WTC11 (cell line): Measurements from ENCODE around the gene GJD2. TPM values are rescaled to one million over a fixed set of nuclear protein-coding genes. Genes with fewer than 3 reads are reported as not detected.

Experiments used
- ATAC-seq: fragments of 200-7000 bp; cut with Tn5 transposase; 2 replicates; pipeline ENCODE4 v1.10.0; 2021; ENCODE audit warnings: mild to moderate bottlenecking, moderate library complexity
- CTCF ChIA-PET: fragments of 300-600 bp; sonication (Branson Sonifier 250); formaldehyde crosslinking; loops from one replicate; lab custom pipeline; 2021; ENCODE audit warnings: antibody characterized with exemption; lab: Charles Lee
- POLR2A ChIA-PET: fragments of 350-600 bp; sonication (Branson Sonifier 250); formaldehyde crosslinking; loops from one replicate; lab custom pipeline; 2021; ENCODE audit warnings: antibody characterized with exemption; lab: Charles Lee
- DNase-seq: peaks from one replicate; pipeline ENCODE4 v3.0.0; 2021; ENCODE audit warnings: low spot score
- H3K27ac Mint-ChIP-seq: 2 replicates; pipeline ENCODE4 v1.8.0; 2021; ENCODE audit warnings: mixed read lengths
- H3K27me3 Mint-ChIP-seq: 2 replicates; pipeline ENCODE4 v1.8.0; 2021; ENCODE audit warnings: low read depth, mild to moderate bottlenecking, moderate library complexity, mixed read lengths
- H3K36me3 Mint-ChIP-seq: 2 replicates; pipeline ENCODE4 v1.8.0; 2021; ENCODE audit warnings: mixed read lengths
- H3K4me1 Mint-ChIP-seq: 2 replicates; pipeline ENCODE4 v1.8.0; 2022; ENCODE audit warnings: mixed read lengths
- H3K4me3 Mint-ChIP-seq: 2 replicates; pipeline ENCODE4 v1.8.0; 2021; ENCODE audit warnings: mild to moderate bottlenecking, moderate library complexity, mixed read lengths
- H3K9me3 Mint-ChIP-seq: 2 replicates; pipeline ENCODE4 v1.8.0; 2021; ENCODE audit warnings: mixed read lengths
- AFF4 ChIP-seq: sonication (generic); formaldehyde crosslinking; IDR thresholded peaks from 2 replicates; pipeline ENCODE4 v1.8.1; 2023; ENCODE audit warnings: mild to moderate bottlenecking, missing genetic modification reagents, borderline replicate concordance
- CREB1 ChIP-seq: sonication (generic); formaldehyde crosslinking; IDR thresholded peaks from 2 replicates; pipeline ENCODE4 v1.8.0; 2023; ENCODE audit warnings: mild to moderate bottlenecking, missing genetic modification reagents
- FOXK1 ChIP-seq: sonication (generic); formaldehyde crosslinking; IDR thresholded peaks from 2 replicates; pipeline ENCODE4 v1.8.0; 2022; ENCODE audit warnings: mild to moderate bottlenecking, moderate library complexity, missing genetic modification reagents
- FOXP4 ChIP-seq: sonication (generic); formaldehyde crosslinking; IDR thresholded peaks from 2 replicates; pipeline ENCODE4 v1.8.0; 2022; ENCODE audit warnings: mild to moderate bottlenecking, missing genetic modification reagents
- MXD4 ChIP-seq: fragments of 250-450 bp; sonication (Bioruptor Pico); IDR thresholded peaks from 2 replicates; pipeline ENCODE4 v1.8.0; 2021; ENCODE audit warnings: mild to moderate bottlenecking, moderate library complexity, borderline replicate concordance
- NFE2L1 ChIP-seq: sonication (generic); formaldehyde crosslinking; IDR thresholded peaks from 2 replicates; pipeline ENCODE4 v1.8.1; 2023; ENCODE audit warnings: missing genetic modification reagents
- NR1H2 ChIP-seq: sonication (generic); formaldehyde crosslinking; IDR thresholded peaks from 2 replicates; pipeline ENCODE4 v1.9.0; 2021; ENCODE audit warnings: mild to moderate bottlenecking, moderate library complexity, missing genetic modification reagents
- NR2C2 ChIP-seq: sonication (generic); formaldehyde crosslinking; IDR thresholded peaks from 2 replicates; pipeline ENCODE4 v1.8.0; 2022; ENCODE audit warnings: mild to moderate bottlenecking, missing genetic modification reagents
- OVOL2 ChIP-seq: fragments of 250-450 bp; sonication (Bioruptor Pico); IDR thresholded peaks from 2 replicates; pipeline ENCODE4 v1.9.0; 2021; ENCODE audit warnings: mild to moderate bottlenecking, borderline replicate concordance
- TP53 ChIP-seq: sonication (generic); formaldehyde crosslinking; IDR thresholded peaks from 2 replicates; pipeline ENCODE4 v1.8.1; 2023; ENCODE audit warnings: mild to moderate bottlenecking, missing genetic modification reagents
- USF1 ChIP-seq: sonication (generic); formaldehyde crosslinking; IDR thresholded peaks from 2 replicates; pipeline ENCODE4 v1.8.0; 2022; ENCODE audit warnings: mild to moderate bottlenecking, missing genetic modification reagents
- ZNF263 ChIP-seq: sonication (generic); formaldehyde crosslinking; IDR thresholded peaks from 2 replicates; pipeline ENCODE4 v1.8.1; 2022; ENCODE audit warnings: low read depth, mild to moderate bottlenecking, moderate library complexity, missing genetic modification reagents
- ZNF423 ChIP-seq: fragments of 250-450 bp; sonication (Bioruptor Pico); IDR thresholded peaks from 2 replicates; pipeline ENCODE4 v2.1.2; 2022; ENCODE audit warnings: mild to moderate bottlenecking, moderate library complexity
- ZSCAN18 ChIP-seq: fragments of 250-450 bp; sonication (Bioruptor Pico); IDR thresholded peaks from 2 replicates; pipeline ENCODE4 v2.1.2; 2022; ENCODE audit warnings: mild to moderate bottlenecking, moderate library complexity
- total RNA-seq: library from RNA; stranded (reverse); gene quantifications from 3 replicates; pipeline ENCODE4 v1.2.3, GENCODE V29; 2021
- TF ChIP-seq, protein P1 (sequence below): sonication (generic); formaldehyde crosslinking; IDR thresholded peaks from 2 replicates; pipeline ENCODE4 v1.8.0; 2022; ENCODE audit warnings: mild to moderate bottlenecking, missing genetic modification reagents
- TF ChIP-seq, protein P2 (sequence below): sonication (generic); formaldehyde crosslinking; IDR thresholded peaks from 2 replicates; pipeline ENCODE4 v1.8.0; 2023; ENCODE audit warnings: missing genetic modification reagents
- TF ChIP-seq, protein P3 (sequence below): fragments of 250-450 bp; sonication (Bioruptor Pico); IDR thresholded peaks from 2 replicates; pipeline ENCODE4 v1.9.0; 2021; ENCODE audit warnings: mild to moderate bottlenecking
- TF ChIP-seq, protein P4 (sequence below): sonication (generic); formaldehyde crosslinking; IDR thresholded peaks from 2 replicates; pipeline ENCODE4 v1.8.1; 2023; ENCODE audit warnings: mild to moderate bottlenecking, missing genetic modification reagents

GJD2 gene
- total RNA-seq, 1 experiment from 2014 or later = 0.22 TPM

GRCh38 chr15:34713635-34714034 lies 41.2 kb downstream of the GJD2 start:
- H3K36me3 Mint-ChIP-seq = no peaks in the 10 kb centered on the region
- H3K27ac Mint-ChIP-seq = no peak overlapping the region
- H3K4me1 Mint-ChIP-seq = peaks cover 1% of the 10 kb centered on the region
- ATAC-seq (no peak), DNase-seq (no peak)
- no peaks in the 10 kb centered on the region for H3K9me3 Mint-ChIP-seq
- TF ChIP-seq AFF4 (CRISPR knock-in tag) = no peak
- TF ChIP-seq, protein P1, sequence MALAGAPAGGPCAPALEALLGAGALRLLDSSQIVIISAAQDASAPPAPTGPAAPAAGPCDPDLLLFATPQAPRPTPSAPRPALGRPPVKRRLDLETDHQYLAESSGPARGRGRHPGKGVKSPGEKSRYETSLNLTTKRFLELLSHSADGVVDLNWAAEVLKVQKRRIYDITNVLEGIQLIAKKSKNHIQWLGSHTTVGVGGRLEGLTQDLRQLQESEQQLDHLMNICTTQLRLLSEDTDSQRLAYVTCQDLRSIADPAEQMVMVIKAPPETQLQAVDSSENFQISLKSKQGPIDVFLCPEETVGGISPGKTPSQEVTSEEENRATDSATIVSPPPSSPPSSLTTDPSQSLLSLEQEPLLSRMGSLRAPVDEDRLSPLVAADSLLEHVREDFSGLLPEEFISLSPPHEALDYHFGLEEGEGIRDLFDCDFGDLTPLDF = no peak
- no peak for TF ChIP-seq TP53
- TF ChIP-seq, protein P2, sequence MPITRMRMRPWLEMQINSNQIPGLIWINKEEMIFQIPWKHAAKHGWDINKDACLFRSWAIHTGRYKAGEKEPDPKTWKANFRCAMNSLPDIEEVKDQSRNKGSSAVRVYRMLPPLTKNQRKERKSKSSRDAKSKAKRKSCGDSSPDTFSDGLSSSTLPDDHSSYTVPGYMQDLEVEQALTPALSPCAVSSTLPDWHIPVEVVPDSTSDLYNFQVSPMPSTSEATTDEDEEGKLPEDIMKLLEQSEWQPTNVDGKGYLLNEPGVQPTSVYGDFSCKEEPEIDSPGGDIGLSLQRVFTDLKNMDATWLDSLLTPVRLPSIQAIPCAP (CRISPR knock-in tag) = no peak
- no peak for TF ChIP-seq FOXP4 (CRISPR knock-in tag)
- TF ChIP-seq FOXK1 = no peak
- no peak for TF ChIP-seq CREB1
- no peak for TF ChIP-seq USF1 (CRISPR knock-in tag)
- TF ChIP-seq NR2C2 = no peak
- no peak for TF ChIP-seq NFE2L1
- TF ChIP-seq, protein P3, sequence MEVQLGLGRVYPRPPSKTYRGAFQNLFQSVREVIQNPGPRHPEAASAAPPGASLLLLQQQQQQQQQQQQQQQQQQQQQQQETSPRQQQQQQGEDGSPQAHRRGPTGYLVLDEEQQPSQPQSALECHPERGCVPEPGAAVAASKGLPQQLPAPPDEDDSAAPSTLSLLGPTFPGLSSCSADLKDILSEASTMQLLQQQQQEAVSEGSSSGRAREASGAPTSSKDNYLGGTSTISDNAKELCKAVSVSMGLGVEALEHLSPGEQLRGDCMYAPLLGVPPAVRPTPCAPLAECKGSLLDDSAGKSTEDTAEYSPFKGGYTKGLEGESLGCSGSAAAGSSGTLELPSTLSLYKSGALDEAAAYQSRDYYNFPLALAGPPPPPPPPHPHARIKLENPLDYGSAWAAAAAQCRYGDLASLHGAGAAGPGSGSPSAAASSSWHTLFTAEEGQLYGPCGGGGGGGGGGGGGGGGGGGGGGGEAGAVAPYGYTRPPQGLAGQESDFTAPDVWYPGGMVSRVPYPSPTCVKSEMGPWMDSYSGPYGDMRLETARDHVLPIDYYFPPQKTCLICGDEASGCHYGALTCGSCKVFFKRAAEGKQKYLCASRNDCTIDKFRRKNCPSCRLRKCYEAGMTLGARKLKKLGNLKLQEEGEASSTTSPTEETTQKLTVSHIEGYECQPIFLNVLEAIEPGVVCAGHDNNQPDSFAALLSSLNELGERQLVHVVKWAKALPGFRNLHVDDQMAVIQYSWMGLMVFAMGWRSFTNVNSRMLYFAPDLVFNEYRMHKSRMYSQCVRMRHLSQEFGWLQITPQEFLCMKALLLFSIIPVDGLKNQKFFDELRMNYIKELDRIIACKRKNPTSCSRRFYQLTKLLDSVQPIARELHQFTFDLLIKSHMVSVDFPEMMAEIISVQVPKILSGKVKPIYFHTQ (CRISPR knock-in tag) = no peak
- no peak for TF ChIP-seq MXD4 (CRISPR knock-in tag)
- no peak for TF ChIP-seq ZNF263 (CRISPR knock-in tag)
- no peak for TF ChIP-seq OVOL2
- no peak for TF ChIP-seq NR1H2 (CRISPR knock-in tag)
- no peak for TF ChIP-seq ZNF423 (CRISPR knock-in tag)
- TF ChIP-seq, protein P4, sequence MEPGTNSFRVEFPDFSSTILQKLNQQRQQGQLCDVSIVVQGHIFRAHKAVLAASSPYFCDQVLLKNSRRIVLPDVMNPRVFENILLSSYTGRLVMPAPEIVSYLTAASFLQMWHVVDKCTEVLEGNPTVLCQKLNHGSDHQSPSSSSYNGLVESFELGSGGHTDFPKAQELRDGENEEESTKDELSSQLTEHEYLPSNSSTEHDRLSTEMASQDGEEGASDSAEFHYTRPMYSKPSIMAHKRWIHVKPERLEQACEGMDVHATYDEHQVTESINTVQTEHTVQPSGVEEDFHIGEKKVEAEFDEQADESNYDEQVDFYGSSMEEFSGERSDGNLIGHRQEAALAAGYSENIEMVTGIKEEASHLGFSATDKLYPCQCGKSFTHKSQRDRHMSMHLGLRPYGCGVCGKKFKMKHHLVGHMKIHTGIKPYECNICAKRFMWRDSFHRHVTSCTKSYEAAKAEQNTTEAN (CRISPR knock-in tag) = no peak
- no peak for TF ChIP-seq ZSCAN18 (CRISPR knock-in tag)
- ChIA-PET CTCF (no interaction called here), POLR2A (no interaction called here)
- no peaks in the 10 kb centered on the region for H3K27me3 Mint-ChIP-seq
- H3K4me3 Mint-ChIP-seq = no peak overlapping the region
